ENCODE results near the gene AANAT.

DNA sequence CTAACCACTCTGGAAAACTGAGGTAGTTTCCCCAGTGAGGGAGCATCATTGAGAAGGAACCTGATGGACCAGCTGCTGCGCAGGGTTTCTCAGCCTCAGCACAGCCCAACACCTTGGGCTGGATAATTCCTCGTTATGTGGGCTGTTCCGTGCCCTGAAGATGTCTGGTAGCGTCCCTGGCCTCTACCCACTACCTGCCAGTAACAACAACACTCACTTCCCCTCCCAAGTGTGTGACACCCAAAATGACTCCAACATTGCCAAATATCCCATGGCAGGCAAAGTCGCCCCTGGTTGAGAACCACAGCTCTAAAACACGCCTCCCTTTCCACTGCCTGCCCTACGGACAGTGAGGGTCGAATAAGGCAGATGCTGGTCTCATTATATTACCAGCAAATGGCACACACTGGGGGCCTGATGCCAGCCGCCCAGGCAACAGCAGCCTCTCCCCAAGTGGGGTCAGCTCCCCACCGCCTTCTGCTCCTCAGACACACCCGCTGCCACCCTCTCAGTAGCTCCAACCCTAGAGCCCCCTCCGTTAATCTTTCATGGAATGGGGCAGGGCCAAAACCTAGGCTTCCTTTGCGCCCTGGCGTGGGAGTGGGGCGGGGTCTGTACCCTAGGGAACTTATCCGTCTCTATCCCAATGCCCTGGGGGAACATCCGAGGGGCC, 32.8 kb downstream of the AANAT start:
- TF ChIP-seq CTCF (IDR thresholded peaks at IDR 0.05) (no peak), POLR2AphosphoS5 (IDR thresholded peaks at IDR 0.05) (no peak), POLR2A (IDR thresholded peaks at IDR 0.05) (peak in 1 of 2 donors; percentile 23)
